GM18526 (cell line): ENCODE results near the gene SF3B4.
A peak's percentile ranks its signal among the peaks of the same experiment; 100 is the strongest.

Experiments
- POLR2A ChIP-seq: IDR thresholded peaks from 3 replicates; pipeline ENCODE4 v1.6.1; 2011; ENCODE audit not compliant: insufficient read length; ENCODE audit errors: extremely low read depth

Gene SF3B4

GRCh38 chr1:149915429-149916192 is 12.0 kb downstream of the SF3B4 start:
- TF ChIP-seq POLR2A, result no peak

GRCh38 chr1:149914545-149914944 is 13.1 kb downstream of the SF3B4 start:
- TF ChIP-seq POLR2A, result no peak

DNA sequence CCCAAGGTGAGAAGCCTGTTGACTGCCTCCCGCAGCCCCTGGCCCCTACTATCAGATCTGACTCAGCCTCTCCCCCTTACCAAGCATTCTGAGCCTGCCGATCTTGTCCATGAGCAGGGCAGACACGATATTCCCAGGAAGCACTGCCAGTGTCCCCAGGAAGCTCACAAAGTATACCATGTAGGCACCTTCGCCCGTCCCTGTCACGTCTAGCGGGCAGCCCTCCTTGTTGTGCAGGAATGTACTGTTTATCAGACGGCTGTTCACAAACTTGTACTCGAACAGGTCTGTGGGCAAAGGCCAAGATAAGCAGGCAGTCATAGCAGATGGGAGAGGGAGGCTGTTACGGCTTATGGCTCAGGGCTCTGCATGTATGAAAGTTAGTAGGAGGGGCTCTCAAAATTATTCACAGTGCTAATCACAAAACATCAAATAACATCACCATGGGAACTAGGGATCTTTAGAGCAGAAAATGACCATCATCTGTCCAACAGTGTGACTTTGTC is 21.0 kb downstream of the SF3B4 start:
- TF ChIP-seq POLR2A, result no peak

DNA sequence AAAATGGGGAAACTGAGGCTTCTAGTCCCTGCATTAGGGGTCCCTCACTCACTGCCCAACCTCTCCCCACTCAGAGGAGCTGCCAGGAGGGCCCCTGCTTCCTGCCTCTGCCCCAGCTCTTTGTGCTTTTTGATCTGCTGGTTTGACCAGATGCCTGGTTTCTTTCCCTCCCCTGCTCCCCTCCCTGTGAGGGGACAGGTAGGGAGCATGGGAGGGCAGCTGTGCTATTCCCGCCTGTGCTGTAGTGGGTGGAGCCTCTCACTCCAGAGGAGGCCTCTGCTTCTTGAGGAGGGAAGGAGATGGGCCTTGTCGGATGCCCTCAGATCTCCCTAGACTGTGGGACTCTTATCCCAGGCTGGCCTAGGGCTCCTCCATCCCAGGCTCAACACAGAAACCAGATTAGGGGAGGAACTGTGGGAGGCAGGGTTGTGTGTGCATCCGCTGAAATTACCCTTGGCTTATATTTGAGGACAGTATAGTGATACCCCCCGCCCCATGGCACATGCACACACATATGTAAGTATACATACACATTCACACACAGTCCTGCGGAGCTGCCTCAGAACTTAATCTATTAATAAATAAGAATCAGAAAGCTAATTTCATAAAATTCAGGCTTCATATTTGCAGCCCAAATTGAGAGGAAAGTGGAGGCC is 23.6 kb downstream of the SF3B4 start:
- TF ChIP-seq POLR2A, result no peak

GRCh38 chr1:149899460-149900284 is 27.9 kb downstream of the SF3B4 start, which contains the start of gene BOLA1:
Gene BOLA1, plus strand, starts transcription at chr1:149899568. Its CDS starts 492 bp downstream, at chr1:149900060.
- TF ChIP-seq POLR2A, result peak; percentile 70

DNA sequence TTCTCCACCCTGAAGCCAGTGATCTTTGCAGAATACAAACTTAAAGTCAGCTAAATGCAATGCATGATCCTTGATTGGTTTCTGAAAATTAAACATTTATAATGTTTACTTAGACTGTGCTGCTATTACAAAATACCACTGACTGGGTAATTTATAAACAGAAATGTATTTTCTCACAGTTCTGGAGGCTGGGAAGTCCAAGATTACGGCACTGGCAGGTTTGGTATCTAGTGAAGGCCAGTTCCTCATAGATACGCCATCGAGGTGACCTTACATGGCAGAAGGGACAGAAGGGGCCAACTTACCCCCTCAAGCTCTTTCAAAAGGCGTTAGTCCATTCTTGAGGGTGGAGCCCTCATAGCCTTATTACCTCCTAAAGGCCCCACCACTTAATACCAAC is 31.0 kb downstream of the SF3B4 start:
- TF ChIP-seq POLR2A, result no peak

GRCh38 chr1:149888999-149889289 is 38.7 kb downstream of the SF3B4 start:
- no peak for TF ChIP-seq POLR2A

DNA sequence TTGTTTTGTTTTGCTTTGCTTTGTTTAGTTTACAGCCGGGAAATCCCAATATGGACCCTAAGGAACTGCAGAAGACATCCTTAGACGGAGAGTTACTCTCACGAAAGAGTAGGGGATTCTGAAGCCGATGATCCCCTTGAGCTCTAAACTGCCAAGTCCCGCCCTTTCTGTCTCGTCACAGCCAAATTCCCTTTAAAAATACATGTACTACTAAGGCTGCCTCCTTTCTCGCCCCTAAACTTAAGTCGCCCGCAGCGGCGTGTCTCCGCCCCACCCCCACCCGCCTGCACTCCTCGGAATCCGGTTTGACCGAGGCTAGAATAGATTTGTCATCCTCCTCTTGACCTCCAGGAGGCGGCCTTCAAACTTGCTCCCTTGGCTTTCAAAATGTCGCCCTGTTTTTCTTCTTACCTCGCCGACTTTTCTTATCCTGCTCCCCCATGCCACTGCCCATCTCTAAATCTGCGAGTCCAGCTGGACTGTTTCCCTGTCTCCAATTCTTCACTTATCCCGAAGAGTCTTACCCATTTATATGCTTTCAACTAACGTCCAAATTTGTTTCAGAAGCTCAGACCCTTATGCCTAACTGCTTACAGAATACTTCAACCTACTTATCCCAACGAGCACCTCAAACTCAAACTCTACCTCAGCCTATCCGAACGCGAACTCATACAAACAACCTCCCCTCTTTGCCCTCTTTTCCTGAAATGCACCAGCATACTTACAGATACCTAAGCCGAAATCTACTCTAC is 39.2 kb downstream of the SF3B4 start:
- peak; percentile 95 for TF ChIP-seq POLR2A

DNA sequence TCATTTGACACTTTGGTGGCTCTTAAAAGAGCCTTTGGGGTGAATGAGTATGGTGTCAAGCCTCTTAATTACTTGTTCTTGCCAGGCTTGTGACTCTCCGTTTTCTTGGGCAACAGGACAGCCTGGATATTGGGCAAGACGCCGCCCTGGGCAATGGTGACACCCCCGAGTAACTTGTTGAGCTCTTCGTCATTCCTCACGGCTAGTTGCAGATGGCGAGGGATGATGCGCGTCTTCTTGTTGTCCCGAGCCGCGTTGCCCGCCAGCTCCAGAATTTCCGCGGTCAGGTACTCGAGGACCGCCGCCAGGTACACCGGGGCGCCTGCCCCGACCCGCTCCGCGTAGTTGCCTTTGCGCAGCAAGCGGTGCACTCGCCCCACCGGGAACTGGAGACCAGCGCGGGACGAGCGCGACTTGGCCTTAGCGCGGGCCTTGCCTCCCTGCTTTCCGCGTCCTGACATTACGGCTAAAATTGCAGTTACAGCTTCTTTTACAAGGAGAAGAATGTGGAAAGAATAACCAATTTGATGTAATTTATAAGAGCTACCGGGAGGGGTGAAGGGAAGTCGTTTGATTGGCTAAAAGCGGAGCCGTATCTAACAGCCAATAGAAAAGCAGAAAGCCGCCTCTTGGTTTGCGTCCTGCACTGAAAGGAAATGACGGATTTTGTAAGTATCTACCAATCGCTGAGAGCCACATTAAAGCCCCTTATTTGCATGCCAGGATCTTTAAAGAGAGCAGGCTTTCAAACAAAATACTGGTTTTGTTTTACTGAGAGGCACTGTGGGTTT is 40.0 kb downstream of the SF3B4 start:
- TF ChIP-seq POLR2A, result peak; percentile 97

DNA sequence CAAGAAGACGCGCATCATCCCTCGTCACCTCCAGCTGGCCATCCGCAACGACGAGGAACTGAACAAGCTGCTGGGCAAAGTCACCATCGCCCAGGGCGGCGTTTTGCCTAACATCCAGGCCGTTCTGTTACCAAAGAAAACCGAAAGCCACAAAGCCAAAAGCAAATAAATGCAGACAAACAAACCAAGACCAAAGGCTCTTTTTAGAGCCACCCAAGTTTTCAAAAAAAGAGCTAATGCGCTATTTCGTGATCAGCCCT is 40.5 kb downstream of the SF3B4 start:
- peak; percentile 69 for TF ChIP-seq POLR2A

GRCh38 chr1:149886396-149887195 is 41.0 kb downstream of the SF3B4 start:
- peak; percentile 91 for TF ChIP-seq POLR2A

DNA sequence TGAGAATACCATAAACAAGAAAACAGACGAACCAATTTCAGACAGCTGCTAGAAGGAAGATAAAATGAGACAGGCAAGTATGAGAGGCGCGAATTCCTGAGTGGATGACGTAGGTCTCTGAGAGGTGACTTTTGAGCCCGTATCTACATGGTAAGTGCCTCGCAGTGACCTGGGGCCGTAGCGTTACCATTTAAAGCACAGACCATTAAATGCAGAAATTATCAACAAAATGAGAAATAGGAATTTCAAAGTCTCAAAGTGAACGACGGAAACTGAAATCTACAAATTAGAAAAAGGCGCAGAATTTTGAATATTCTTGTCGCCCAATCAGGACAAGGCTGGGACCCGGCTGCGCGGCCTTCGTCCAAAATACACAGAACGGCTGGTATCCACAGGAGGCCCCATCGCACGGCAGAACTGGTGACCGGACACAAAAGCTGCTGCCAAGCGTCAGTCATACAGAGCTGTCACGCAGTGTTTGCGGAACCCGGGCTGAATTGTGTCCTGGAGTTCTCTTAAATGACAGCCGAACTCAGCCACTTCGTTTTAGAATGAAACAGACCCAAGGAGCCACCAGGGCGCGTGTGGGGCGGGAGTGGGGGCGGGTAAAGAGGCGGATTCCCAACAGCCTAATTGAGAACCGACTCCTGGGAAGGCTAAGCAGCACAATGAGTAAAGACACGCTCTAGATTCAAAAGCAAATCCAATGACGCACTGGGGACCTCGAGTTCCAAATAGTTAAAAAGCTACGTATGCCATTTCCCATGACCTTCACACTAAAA is 42.1 kb downstream of the SF3B4 start:
- peak; percentile 89 for TF ChIP-seq POLR2A
